GM21576 (cell line): ENCODE measurements around the gene ATXN1.
"Not testable (repeated sequence)": the region's sequence is repeated elsewhere in the genome, so short reads cannot be mapped to it uniquely, and the experiment has no call there.

ENCODE experiments used
- ATAC-seq: cut with Tn5 transposase; IDR thresholded peaks from one replicate; pipeline ENCODE4 v1.9.1; 2021; ENCODE audit warnings: mild to moderate bottlenecking, moderate library complexity; ENCODE audit not compliant: unreplicated experiment

Gene ATXN1

GRCh38 chr6:16625291-16626265, 135.7 kb downstream of the ATXN1 start:
- no peak for ATAC-seq

- no peak for ATAC-seq
Observed at GRCh38 chr6:16624636-16625290, 136.5 kb downstream of the ATXN1 start.

GRCh38 chr6:16623731-16624130, 137.5 kb downstream of the ATXN1 start:
- no peak for ATAC-seq

GRCh38 chr6:16623029-16623653, 138.1 kb downstream of the ATXN1 start:
- no peak for ATAC-seq

- ATAC-seq = no peak
Observed at GRCh38 chr6:16622193-16622592, 139.1 kb downstream of the ATXN1 start.

- ATAC-seq = no peak
Observed at GRCh38 chr6:16621002-16621401, 140.3 kb downstream of the ATXN1 start.

GRCh38 chr6:16619777-16620176, 141.5 kb downstream of the ATXN1 start:
- no peak for ATAC-seq

GRCh38 chr6:16618962-16619361, 142.3 kb downstream of the ATXN1 start:
- no peak for ATAC-seq

- not testable (repeated sequence) for ATAC-seq
Observed at GRCh38 chr6:16615215-16615614, 146.0 kb downstream of the ATXN1 start.

- not testable (repeated sequence) for ATAC-seq
Observed at GRCh38 chr6:16614143-16614542, 147.1 kb downstream of the ATXN1 start.

- not testable (repeated sequence) for ATAC-seq
Observed at GRCh38 chr6:16613504-16613903, 147.8 kb downstream of the ATXN1 start.

- ATAC-seq = no peak
Observed at GRCh38 chr6:16608444-16608843, 152.8 kb downstream of the ATXN1 start.

- peak; percentile 79 for ATAC-seq
Observed at GRCh38 chr6:16602035-16602434, 159.2 kb downstream of the ATXN1 start.

GRCh38 chr6:16600701-16601100, 160.6 kb downstream of the ATXN1 start:
- no peak for ATAC-seq

GRCh38 chr6:16600026-16600425, 161.2 kb downstream of the ATXN1 start:
- ATAC-seq = no peak

- ATAC-seq = no peak
Observed at GRCh38 chr6:16596616-16597331, 164.5 kb downstream of the ATXN1 start.

- no peak for ATAC-seq
Observed at GRCh38 chr6:16595514-16596120, 165.6 kb downstream of the ATXN1 start.

GRCh38 chr6:16594849-16595248, 166.4 kb downstream of the ATXN1 start:
- no peak for ATAC-seq

- ATAC-seq = peak; percentile 5
Observed at GRCh38 chr6:16592223-16592911, 168.9 kb downstream of the ATXN1 start.
